Measurements from ENCODE around the gene TSSK6. TPM values are rescaled to one million over a fixed set of nuclear protein-coding genes. Genes with fewer than 3 reads are reported as not detected.

The TSSK6 gene
- polyA plus RNA-seq, 1 donor (not counting 4 experiments of a cell fraction or from before 2014, with no cell fraction given) = 0.47 TPM

GRCh38 chr19:19510432-19510831 lies 4.9 kb downstream of the TSSK6 start:
- no peak overlapping the region for H3K27ac ChIP-seq (ENCODE audit: control insufficient read depth, insufficient read depth, low read length)
- peaks cover 5% of the 10 kb centered on the region for H3K9me3 ChIP-seq (ENCODE audit: control insufficient read depth, low read depth, low read length)
- H3K4me2 ChIP-seq (ENCODE audit: control insufficient read depth, extremely low read depth, insufficient read depth, low read depth, low read length) = no peak overlapping the region
- no peak overlapping the region for H3K9ac ChIP-seq (ENCODE audit: control insufficient read depth, extremely low read depth, insufficient read depth, low read length)
- no peaks in the 10 kb centered on the region for H3K27me3 ChIP-seq (ENCODE audit: control insufficient read depth, extremely low read depth, insufficient read depth, low read length)
- TF ChIP-seq EZH2 (IDR thresholded peaks at IDR 0.05; ENCODE audit: low read length) (no peak), CTCF (optimal IDR thresholded peaks at IDR 0.05 in 1 of 3, IDR thresholded peaks at IDR 0.05 in 1 of 3, conservative IDR thresholded peaks at IDR 0.05 in 1 of 3; ENCODE audit: extremely low read depth in 1 of 3, insufficient read depth in 2 of 3, low read length in 3 of 3) (no peak)
- H4K20me1 ChIP-seq (ENCODE audit: control insufficient read depth, extremely low read depth, insufficient read depth, low read length) = no peaks in the 10 kb centered on the region
- peaks cover 3 to 4% of the 10 kb centered on the region in 2 experiments for H3K36me3 ChIP-seq (ENCODE audit: control insufficient read depth in 2 of 2, extremely low read depth in 1 of 2, insufficient read depth in 2 of 2, low read length in 2 of 2)
- no peaks in the 10 kb centered on the region for H3K79me2 ChIP-seq (ENCODE audit: control insufficient read depth, insufficient read depth, low read length)
- no peaks in the 10 kb centered on the region for H3K9me1 ChIP-seq (ENCODE audit: control insufficient read depth, extremely low read depth, insufficient read depth, low read length)
- DNase-seq (ENCODE audit: low read depth, low spot score) = no peak
- H3K4me3 ChIP-seq (ENCODE audit: control insufficient read depth in 2 of 3, extremely low read depth in 1 of 3, insufficient read depth in 2 of 3, low read depth in 1 of 3, low read length in 3 of 3) = no peak overlapping the region
- FAIRE-seq = no peak
- peaks cover 2% of the 10 kb centered on the region for H3K4me1 ChIP-seq (ENCODE audit: control insufficient read depth, extremely low read depth, insufficient read depth, low read length)
- dilution Hi-C loops (cut with MboI; ENCODE audit: extremely low pct_ligation_motif_present, low sequenced_read_pairs) = no loop called here
- H2AFZ ChIP-seq (ENCODE audit: control insufficient read depth, low read length) = no peak overlapping the region

- Histone ChIP-seq H3K79me2 (ENCODE audit: control insufficient read depth, insufficient read depth, low read length) (no peaks in the 10 kb centered on the region), H3K27ac (ENCODE audit: control insufficient read depth, insufficient read depth, low read length) (no peak overlapping the region), H3K36me3 (ENCODE audit: control insufficient read depth in 2 of 2, extremely low read depth in 1 of 2, insufficient read depth in 2 of 2, low read length in 2 of 2) (peaks cover 14 to 20% of the 10 kb centered on the region in 2 experiments), H3K4me2 (ENCODE audit: control insufficient read depth, extremely low read depth, insufficient read depth, low read depth, low read length) (no peak overlapping the region), H3K4me1 (ENCODE audit: control insufficient read depth, extremely low read depth, insufficient read depth, low read length) (no peaks in the 10 kb centered on the region), H3K4me3 (ENCODE audit: control insufficient read depth in 2 of 3, extremely low read depth in 1 of 3, insufficient read depth in 2 of 3, low read depth in 1 of 3, low read length in 3 of 3) (no peak overlapping the region), H2AFZ (ENCODE audit: control insufficient read depth, low read length) (no peak overlapping the region), H3K9me3 (ENCODE audit: control insufficient read depth, low read depth, low read length) (no peaks in the 10 kb centered on the region), H3K9ac (ENCODE audit: control insufficient read depth, extremely low read depth, insufficient read depth, low read length) (no peak overlapping the region), H4K20me1 (ENCODE audit: control insufficient read depth, extremely low read depth, insufficient read depth, low read length) (no peaks in the 10 kb centered on the region), H3K27me3 (ENCODE audit: control insufficient read depth, extremely low read depth, insufficient read depth, low read length) (no peaks in the 10 kb centered on the region), H3K9me1 (ENCODE audit: control insufficient read depth, extremely low read depth, insufficient read depth, low read length) (no peaks in the 10 kb centered on the region)
- DNase-seq (ENCODE audit: low read depth, low spot score) = no peak
- dilution Hi-C loops (cut with MboI; ENCODE audit: extremely low pct_ligation_motif_present, low sequenced_read_pairs) = no loop called here
- FAIRE-seq = no peak
- TF ChIP-seq EZH2 (IDR thresholded peaks at IDR 0.05; ENCODE audit: low read length) = no peak
- TF ChIP-seq CTCF (optimal IDR thresholded peaks at IDR 0.05 in 1 of 3, IDR thresholded peaks at IDR 0.05 in 1 of 3, conservative IDR thresholded peaks at IDR 0.05 in 1 of 3; ENCODE audit: extremely low read depth in 1 of 3, insufficient read depth in 2 of 3, low read length in 3 of 3) = no peak
Measured at GRCh38 chr19:19508217-19508616, 7.1 kb downstream of the TSSK6 start.
